Measurements from ENCODE around the gene PKIG.

GRCh38 chr20:44648579-44648978 lies 66.2 kb downstream of the PKIG start:
- TF ChIP-seq CTCF (IDR thresholded peaks at IDR 0.05) = no peak
- TF ChIP-seq POLR2A (IDR thresholded peaks at IDR 0.05) = no peak
